ENCODE results near the gene PRKG2. TPM values are rescaled to one million over a fixed set of nuclear protein-coding genes. Genes with fewer than 3 reads are reported as not detected.

PRKG2 gene
- total and polyA plus RNA-seq, 10 of the 15 experiments (the other 5 are each of a cell fraction or from before 2014, with no cell fraction given) = not detected

- Histone ChIP-seq H3K4me1 (ENCODE audit: control insufficient read depth, insufficient read depth, low read length) (no peaks in the 10 kb centered on the region), H3K27ac (ENCODE audit: control insufficient read depth, insufficient read depth) (no peak overlapping the region), H2AFZ (ENCODE audit: control insufficient read depth, low read depth, low read length) (no peak overlapping the region), H3K4me3 (no peak overlapping the region), H3K9me3 (replicated peaks; ENCODE audit: control insufficient read depth, insufficient read depth, low read length) (no peaks in the 10 kb centered on the region), H4K20me1 (ENCODE audit: control insufficient read depth, insufficient read depth) (no peaks in the 10 kb centered on the region), H3K36me3 (ENCODE audit: control insufficient read depth in 2 of 2, insufficient read depth in 2 of 2, low read length in 1 of 2) (no peaks in the 10 kb centered on the region), H3K9ac (ENCODE audit: control insufficient read depth, insufficient read depth, low read length) (no peak overlapping the region), H3K27me3 (replicated peaks in 1 of 2; ENCODE audit: control insufficient read depth in 2 of 2, insufficient read depth in 2 of 2, low read length in 1 of 2) (no peaks in the 10 kb centered on the region), H3K79me2 (ENCODE audit: control insufficient read depth, insufficient read depth, low read length) (no peaks in the 10 kb centered on the region), H3K4me2 (ENCODE audit: control insufficient read depth, insufficient read depth) (no peak overlapping the region)
- ChIA-PET POLR2A (no interaction called here), RAD21 (ENCODE audit: unreplicated experiment) (no interaction called here), SMC1A (ENCODE audit: uncharacterized antibody, unreplicated experiment) (no interaction called here), CTCF (no interaction called here)
- ATAC-seq (no peak), FAIRE-seq (no peak), DNase-seq (ENCODE audit: low read depth, low spot score) (no peak)
- no TSS peak for BruUV-seq (replicated peaks)
- 3% methylated on average over 2 of the region's 2 CpGs for WGBS (ENCODE audit: insufficient coverage, insufficient replicate concordance, low lambda C conversion rate, missing lambda C conversion rate)
- in situ Hi-C loops (cut with MboI) (no loop called here), intact Hi-C loops (cut with micrococcal nuclease; ENCODE audit: unreplicated experiment) (no loop called here)
- TF ChIP-seq MLLT1 (IDR thresholded peaks at IDR 0.05) (no peak), NRF1 (conservative IDR thresholded peaks at IDR 0.05; ENCODE audit: low read depth, low read length) (no peak), RAD51 (IDR thresholded peaks at IDR 0.05) (no peak), SMAD1 (IDR thresholded peaks at IDR 0.05; ENCODE audit: low read depth, partially characterized antibody) (no peak), FOXM1 (IDR thresholded peaks at IDR 0.05; ENCODE audit: low read depth, low read length) (no peak), ATF2 (IDR thresholded peaks at IDR 0.05; ENCODE audit: low read length) (no peak), FOS (IDR thresholded peaks at IDR 0.05; ENCODE audit: borderline replicate concordance, extremely low read depth, insufficient read length) (no peak), ZNF687 (IDR thresholded peaks at IDR 0.05) (no peak), POLR2AphosphoS2 (IDR thresholded peaks at IDR 0.05; ENCODE audit: low read depth, low read length) (no peak), RELB (IDR thresholded peaks at IDR 0.05; ENCODE audit: low read depth) (no peak), NFYB (IDR thresholded peaks at IDR 0.05; ENCODE audit: insufficient read depth, low read depth, low read length) (no peak), TAF1 (IDR thresholded peaks at IDR 0.05; ENCODE audit: borderline replicate concordance, low read depth, low read length) (no peak), BMI1 (IDR thresholded peaks at IDR 0.05; ENCODE audit: borderline replicate concordance) (no peak), SUPT20H (IDR thresholded peaks at IDR 0.05; ENCODE audit: borderline replicate concordance, control insufficient read depth, low read depth, low read length) (no peak), SIN3A (IDR thresholded peaks at IDR 0.05; ENCODE audit: low read depth, low read length) (no peak), EP300 (IDR thresholded peaks at IDR 0.05; ENCODE audit: borderline replicate concordance in 1 of 2, control insufficient read depth in 1 of 2, low read depth in 2 of 2, low read length in 2 of 2) (no peak), CHD2 (IDR thresholded peaks at IDR 0.05; ENCODE audit: borderline replicate concordance, low read depth, low read length) (no peak)
Measured at GRCh38 chr4:81135501-81135900, 79.5 kb downstream of the PRKG2 start.
